Endothelial cell (in vitro differentiated cells): Measurements from ENCODE around the gene SEC14L1. TPM values are rescaled to one million over a fixed set of nuclear protein-coding genes. Genes with fewer than 3 reads are reported as not detected.

Experiments used
- DNase-seq: peaks from one replicate; pipeline ENCODE4 v3.0.0; 2021; ENCODE audit warnings: low spot score
- H3K27ac Mint-ChIP-seq: one replicate; pipeline ENCODE4 v1.8.0; 2021; ENCODE audit warnings: mixed read lengths, inconsistent platforms; ENCODE audit not compliant: unreplicated experiment
- H3K27me3 Mint-ChIP-seq: one replicate; pipeline ENCODE4 v1.8.0; 2021; ENCODE audit warnings: mild to moderate bottlenecking, moderate library complexity, mixed read lengths, inconsistent platforms; ENCODE audit not compliant: unreplicated experiment
- H3K36me3 Mint-ChIP-seq: one replicate; pipeline ENCODE4 v1.8.0; 2021; ENCODE audit warnings: mild to moderate bottlenecking, low read depth, mixed read lengths, inconsistent platforms; ENCODE audit not compliant: unreplicated experiment
- H3K4me1 Mint-ChIP-seq: one replicate; pipeline ENCODE4 v1.8.0; 2021; ENCODE audit warnings: mild to moderate bottlenecking, mixed read lengths, inconsistent platforms; ENCODE audit not compliant: unreplicated experiment
- H3K4me3 Mint-ChIP-seq: one replicate; pipeline ENCODE4 v1.8.0; 2021; ENCODE audit warnings: mild to moderate bottlenecking, mixed read lengths, inconsistent platforms; ENCODE audit not compliant: unreplicated experiment
- H3K9me3 Mint-ChIP-seq: one replicate; pipeline ENCODE4 v1.8.0; 2021; ENCODE audit warnings: mixed read lengths, inconsistent platforms; ENCODE audit not compliant: unreplicated experiment
- total RNA-seq: library from RNA; stranded (reverse); fragmentation: NEBNext Ultra II Directional; extraction: Animal tissue kit (Norgen Biotek cat#: 25700); gene quantifications from one replicate; pipeline ENCODE4 v1.2.1, GENCODE V29; 2021; ENCODE audit not compliant: unreplicated experiment
- TF ChIP-seq, protein P1 (sequence below): fragments of 200-600 bp; sonication (generic); IDR thresholded peaks from one replicate; pipeline ENCODE4 v1.5.0; 2021; ENCODE audit warnings: antibody characterized with exemption; ENCODE audit not compliant: unreplicated experiment

SEC14L1 gene
- total RNA-seq, 1 donor from 2014 or later, result 315 TPM

DNA sequence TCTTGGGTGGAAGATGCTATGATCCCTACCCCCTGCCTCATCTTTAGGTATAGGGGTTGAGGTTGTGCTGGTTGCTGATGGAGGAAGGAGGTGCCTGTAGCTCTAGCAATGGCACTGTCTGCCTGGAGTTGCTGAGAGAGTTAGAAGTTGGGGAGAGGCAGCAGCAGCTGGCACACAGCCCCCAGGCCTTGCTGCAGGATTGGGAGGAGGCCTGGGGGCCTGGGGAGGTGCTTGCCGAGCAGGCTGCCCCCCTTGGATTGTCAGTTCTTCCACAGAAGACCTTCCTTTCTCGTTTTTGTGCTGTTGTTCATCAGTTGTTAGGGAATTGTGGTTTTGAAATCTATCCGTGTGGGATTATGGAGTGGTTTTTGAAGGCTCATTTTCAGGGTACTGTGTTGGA is 52.9 kb downstream of the SEC14L1 start:
- peaks cover 54% of the 10 kb centered on the region for H3K36me3 Mint-ChIP-seq
- TF ChIP-seq, protein P1, sequence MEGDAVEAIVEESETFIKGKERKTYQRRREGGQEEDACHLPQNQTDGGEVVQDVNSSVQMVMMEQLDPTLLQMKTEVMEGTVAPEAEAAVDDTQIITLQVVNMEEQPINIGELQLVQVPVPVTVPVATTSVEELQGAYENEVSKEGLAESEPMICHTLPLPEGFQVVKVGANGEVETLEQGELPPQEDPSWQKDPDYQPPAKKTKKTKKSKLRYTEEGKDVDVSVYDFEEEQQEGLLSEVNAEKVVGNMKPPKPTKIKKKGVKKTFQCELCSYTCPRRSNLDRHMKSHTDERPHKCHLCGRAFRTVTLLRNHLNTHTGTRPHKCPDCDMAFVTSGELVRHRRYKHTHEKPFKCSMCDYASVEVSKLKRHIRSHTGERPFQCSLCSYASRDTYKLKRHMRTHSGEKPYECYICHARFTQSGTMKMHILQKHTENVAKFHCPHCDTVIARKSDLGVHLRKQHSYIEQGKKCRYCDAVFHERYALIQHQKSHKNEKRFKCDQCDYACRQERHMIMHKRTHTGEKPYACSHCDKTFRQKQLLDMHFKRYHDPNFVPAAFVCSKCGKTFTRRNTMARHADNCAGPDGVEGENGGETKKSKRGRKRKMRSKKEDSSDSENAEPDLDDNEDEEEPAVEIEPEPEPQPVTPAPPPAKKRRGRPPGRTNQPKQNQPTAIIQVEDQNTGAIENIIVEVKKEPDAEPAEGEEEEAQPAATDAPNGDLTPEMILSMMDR, result no peak
- H3K27ac Mint-ChIP-seq, result peak overlapping the region; percentile 64
- no peaks in the 10 kb centered on the region for H3K27me3 Mint-ChIP-seq
- no peak for DNase-seq
- H3K9me3 Mint-ChIP-seq, result no peaks in the 10 kb centered on the region
- H3K4me3 Mint-ChIP-seq, result peak overlapping the region; percentile 84
- H3K4me1 Mint-ChIP-seq, result peaks cover 17% of the 10 kb centered on the region

DNA sequence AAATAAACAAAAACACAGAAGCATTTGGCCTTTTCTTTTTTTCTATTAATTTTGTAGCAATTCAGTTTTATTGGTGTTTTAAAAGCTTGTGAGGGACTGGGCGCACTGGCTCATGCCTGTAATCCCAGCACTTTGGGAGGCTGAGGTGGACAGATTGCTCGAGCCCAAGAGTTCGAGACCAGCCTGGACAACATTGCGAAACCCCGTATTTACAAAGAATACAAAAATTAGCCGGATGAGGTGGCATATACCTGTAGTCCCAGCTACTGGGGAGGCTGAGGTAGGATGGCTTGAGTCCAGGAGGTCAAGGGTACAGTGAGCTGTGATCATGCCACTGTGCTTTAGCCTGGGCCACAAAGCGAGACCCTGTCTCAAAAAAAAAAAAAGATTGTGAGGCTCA is 53.4 kb downstream of the SEC14L1 start:
- TF ChIP-seq, protein P1, result no peak
- no peak for DNase-seq
- H3K4me3 Mint-ChIP-seq, result peak overlapping the region; percentile 1
- H3K9me3 Mint-ChIP-seq, result no peaks in the 10 kb centered on the region
- H3K4me1 Mint-ChIP-seq, result peaks cover 12% of the 10 kb centered on the region
- no peaks in the 10 kb centered on the region for H3K27me3 Mint-ChIP-seq
- no peak overlapping the region for H3K27ac Mint-ChIP-seq
- peaks cover 59% of the 10 kb centered on the region for H3K36me3 Mint-ChIP-seq

DNA sequence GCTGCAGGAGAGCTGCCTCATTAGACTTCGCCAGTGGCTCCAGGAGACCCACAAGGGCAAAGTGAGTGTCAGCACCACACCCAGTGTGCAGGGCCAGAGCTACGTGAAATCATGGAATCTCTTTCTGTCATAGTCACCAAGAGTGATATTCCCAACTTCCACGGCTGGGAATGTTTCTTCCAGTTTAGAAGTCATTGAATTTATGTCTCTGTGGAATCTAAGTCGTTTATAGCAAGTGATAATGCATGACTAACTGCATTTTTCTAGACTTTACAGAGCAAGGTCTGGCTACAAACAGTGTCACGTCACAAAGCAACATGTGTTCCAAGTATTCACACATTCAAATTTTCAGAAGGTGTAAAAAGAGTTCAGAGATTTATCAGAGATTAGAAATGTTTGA is 55.5 kb downstream of the SEC14L1 start:
- H3K4me3 Mint-ChIP-seq, result no peak overlapping the region
- no peak overlapping the region for H3K27ac Mint-ChIP-seq
- peaks cover 68% of the 10 kb centered on the region for H3K36me3 Mint-ChIP-seq
- TF ChIP-seq, protein P1, result no peak
- no peaks in the 10 kb centered on the region for H3K9me3 Mint-ChIP-seq
- H3K4me1 Mint-ChIP-seq, result no peaks in the 10 kb centered on the region
- no peak for DNase-seq
- peaks cover 2% of the 10 kb centered on the region for H3K27me3 Mint-ChIP-seq

DNA sequence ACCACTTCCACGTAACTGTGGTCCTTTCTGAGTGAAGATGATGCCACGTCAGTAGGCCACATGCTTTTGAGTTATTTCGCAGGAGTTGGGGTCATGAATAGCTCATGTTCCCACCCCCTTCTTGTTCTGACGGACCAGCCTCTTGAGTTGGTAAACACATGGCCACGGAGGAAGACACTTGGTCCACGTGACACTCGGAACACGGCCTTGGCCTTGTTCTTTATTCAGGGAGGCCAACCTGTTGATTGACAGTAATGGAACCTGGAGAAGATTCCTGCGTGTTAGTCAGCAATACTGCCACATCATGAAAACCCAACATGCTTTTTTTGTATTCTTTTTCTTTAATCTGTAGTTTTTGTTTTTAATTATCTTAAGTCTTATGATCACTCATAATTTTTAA is 56.3 kb downstream of the SEC14L1 start:
- no peak for DNase-seq
- TF ChIP-seq, protein P1, result no peak
- peaks cover 2% of the 10 kb centered on the region for H3K27me3 Mint-ChIP-seq
- peaks cover 68% of the 10 kb centered on the region for H3K36me3 Mint-ChIP-seq
- no peak overlapping the region for H3K27ac Mint-ChIP-seq
- H3K4me1 Mint-ChIP-seq, result no peaks in the 10 kb centered on the region
- H3K9me3 Mint-ChIP-seq, result no peaks in the 10 kb centered on the region
- no peak overlapping the region for H3K4me3 Mint-ChIP-seq

DNA sequence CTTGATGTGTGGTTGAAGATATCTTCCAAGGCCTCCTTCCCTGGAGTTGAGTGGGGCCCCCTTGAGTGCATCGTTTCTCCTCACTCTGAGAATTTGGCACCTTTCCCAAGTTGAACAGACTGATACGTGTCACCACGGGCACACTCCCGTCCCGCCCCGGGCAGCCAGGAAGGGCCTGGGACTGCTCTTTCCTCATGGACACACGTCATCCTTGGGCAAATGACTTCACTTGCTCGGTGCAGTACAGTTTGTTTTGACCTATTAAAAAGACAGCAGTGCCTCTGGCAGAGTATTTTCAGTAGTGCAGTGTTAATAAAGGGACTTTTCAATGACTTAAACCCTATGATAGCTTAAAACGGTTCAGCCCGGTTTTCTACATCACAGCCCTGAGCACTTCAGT is 59.9 kb downstream of the SEC14L1 start:
- H3K27ac Mint-ChIP-seq, result no peak overlapping the region
- H3K36me3 Mint-ChIP-seq, result peaks cover 65% of the 10 kb centered on the region
- TF ChIP-seq, protein P1, result no peak
- no peak overlapping the region for H3K4me3 Mint-ChIP-seq
- H3K27me3 Mint-ChIP-seq, result peaks cover 9% of the 10 kb centered on the region
- peaks cover 15% of the 10 kb centered on the region for H3K4me1 Mint-ChIP-seq
- DNase-seq, result no peak
- H3K9me3 Mint-ChIP-seq, result no peaks in the 10 kb centered on the region
